Epidermal melanocyte (primary cell): Measurements from ENCODE around the gene WDR5B.
"Not testable (repeated sequence)": the region's sequence is repeated elsewhere in the genome, so short reads cannot be mapped to it uniquely, and the experiment has no call there.

ENCODE experiments used
- DNase-seq: peaks from one replicate; pipeline ENCODE4 v3.0.0; 2011; ENCODE audit warnings: low spot score; ENCODE audit not compliant: insufficient read length

WDR5B gene

GRCh38 chr3:122366379-122366749 is 49.5 kb downstream of the WDR5B start:
- no peak for DNase-seq

GRCh38 chr3:122365582-122366378 is 50.1 kb downstream of the WDR5B start:
- DNase-seq: not testable (repeated sequence)

GRCh38 chr3:122365073-122365472 is 50.8 kb downstream of the WDR5B start:
- no peak for DNase-seq

- no peak for DNase-seq
Measured at GRCh38 chr3:122364490-122364889, 51.4 kb downstream of the WDR5B start.
